HepG2 (cell line): ENCODE measurements around the gene NAMPT. TPM values are rescaled to one million over a fixed set of nuclear protein-coding genes. Genes with fewer than 3 reads are reported as not detected.

Source experiments
- ATAC-seq: fragments of 200-7000 bp; cut with Tn5 transposase; 3 replicates; pipeline ENCODE4 v1.9.1; 2020; ENCODE audit warnings: mild to moderate bottlenecking, moderate library complexity
- BruUV-seq: library from RNA; stranded (reverse); fragments of 400-500 nt; replicated peaks from 2 replicates; lab custom pipeline; 2021; lab: Mats Ljungman, UMichigan
- CTCF ChIA-PET: fragments of 300-600 bp; formaldehyde crosslinking; extraction: SDS; loops from one replicate; lab custom pipeline; 2021; ENCODE audit warnings: low total read pairs, inconsistent platforms, low intra/inter-chr PET ratio; lab: Yijun Ruan, JAX
- POLR2A ChIA-PET: fragments of 350-600 bp; sonication (Branson Sonifier 250); formaldehyde crosslinking; loops from one replicate; lab custom pipeline; 2020; ENCODE audit warnings: antibody characterized with exemption, inconsistent platforms; lab: Yijun Ruan, JAX
- DNase-seq: peaks from one replicate; pipeline ENCODE4 v3.0.0-alpha.2; 2015; ENCODE audit warnings: low spot score
- FAIRE-seq: peaks from 3 replicates; lab custom pipeline; 2011; peaks lifted over from hg19 to GRCh38; lab: Jason Lieb, UNC
- H2AFZ ChIP-seq: one replicate; pipeline ENCODE4 v1.6.1; 2011; ENCODE audit warnings: low read length, inconsistent platforms
- H3K27ac ChIP-seq: fragments of 300-600 bp; 3 replicates; pipeline ENCODE4 v1.8.0; 2011; ENCODE audit warnings: mixed run types, mild to moderate bottlenecking, mixed read lengths, low read length, inconsistent platforms; ENCODE audit not compliant: insufficient read depth; ENCODE audit errors: extremely low read length
- H3K27me3 ChIP-seq, 2 experiments: fragments of 200-600 bp in 1 of 2; 2 replicates in 1 of 2; 3 replicates in 1 of 2; pipeline versions ENCODE4 v1.6.0 to v1.8.0; 2011; ENCODE audit warnings: low read length in 2 of 2, mild to moderate bottlenecking in 2 of 2, moderate library complexity in 2 of 2, inconsistent platforms in 1 of 2; ENCODE audit not compliant: insufficient read depth in 2 of 2, control insufficient read depth in 1 of 2
- H3K36me3 ChIP-seq, 2 experiments: fragments of 200-600 bp in 1 of 2; replicated peaks in 1 of 2; 2 replicates in 1 of 2; 3 replicates in 1 of 2; pipeline versions ENCODE4 v1.5.1 to v1.8.0; 2011; ENCODE audit warnings: low read length in 2 of 2, inconsistent platforms in 1 of 2; ENCODE audit not compliant: insufficient read depth in 2 of 2, control insufficient read depth in 1 of 2
- H3K4me1 ChIP-seq: 2 replicates; pipeline ENCODE4 v1.5.1; 2012; ENCODE audit warnings: low read length, inconsistent platforms; ENCODE audit not compliant: insufficient read depth
- H3K4me2 ChIP-seq: 2 replicates; pipeline ENCODE4 v1.6.0; 2011; ENCODE audit warnings: low read depth, low read length, inconsistent platforms
- H3K4me3 ChIP-seq, 3 experiments: fragments of 200-600 bp in 1 of 3; sonication (generic), shearing (Covaris generic) in 1 of 3; replicated peaks in 1 of 3; 2 replicates each; pipeline ENCODE4 v1.5.1; 2011 to 2016; ENCODE audit warnings: low read length in 3 of 3, inconsistent platforms in 2 of 3, low read depth in 2 of 3, mild to moderate bottlenecking in 2 of 3, control low read depth in 1 of 3, mixed read lengths in 1 of 3; ENCODE audit not compliant: insufficient read depth in 1 of 3
- H3K79me2 ChIP-seq: one replicate; pipeline ENCODE4 v1.6.1; 2011; ENCODE audit warnings: low read length, inconsistent platforms; ENCODE audit not compliant: insufficient read depth
- H3K9ac ChIP-seq: 2 replicates; pipeline ENCODE4 v1.6.0; 2011; ENCODE audit warnings: mild to moderate bottlenecking, low read depth, low read length, inconsistent platforms; ENCODE audit not compliant: insufficient read depth
- H3K9me3 ChIP-seq: 2 replicates; pipeline ENCODE4 v1.5.1; 2012; ENCODE audit warnings: mild to moderate bottlenecking, low read length
- H4K20me1 ChIP-seq: 2 replicates; pipeline ENCODE4 v1.6.0; 2011; ENCODE audit warnings: inconsistent platforms, mild to moderate bottlenecking, low read length, moderate library complexity; ENCODE audit not compliant: insufficient read depth
- HDAC6 ChIP-seq: fragments of 200-600 bp; sonication (generic); IDR thresholded peaks from 2 replicates; pipeline ENCODE4 v1.7.0; 2017; ENCODE audit warnings: mild to moderate bottlenecking, antibody characterized with exemption, low read length, low read depth
- HNF4G ChIP-seq, 2 experiments: sonication (generic) in 1 of 2; formaldehyde crosslinking in 1 of 2; IDR thresholded peaks; 2 replicates each; pipeline versions ENCODE4 v1.4.0 to v1.6.1; 2011 to 2020; ENCODE audit warnings: borderline replicate concordance in 2 of 2, low read depth in 2 of 2, mild to moderate bottlenecking in 2 of 2, low read length in 1 of 2, missing genetic modification reagents in 1 of 2, moderate library complexity in 1 of 2
- IKZF4 ChIP-seq: sonication (generic); formaldehyde crosslinking; IDR thresholded peaks from 2 replicates; pipeline ENCODE4 v1.5.1; 2020; ENCODE audit warnings: borderline replicate concordance, mild to moderate bottlenecking, low read depth, missing genetic modification reagents; ENCODE audit errors: not compliant biosample characterization
- NR2C2 ChIP-seq: sonication (generic); formaldehyde crosslinking; IDR thresholded peaks from 2 replicates; pipeline ENCODE4 v1.4.0; 2020; ENCODE audit warnings: missing genetic modification reagents, mild to moderate bottlenecking, moderate library complexity, borderline replicate concordance
- PRDM15 ChIP-seq: sonication (generic); formaldehyde crosslinking; IDR thresholded peaks from 2 replicates; pipeline ENCODE4 v1.4.0; 2020; ENCODE audit warnings: missing genetic modification reagents
- RFXANK ChIP-seq: IDR thresholded peaks from 2 replicates; pipeline ENCODE4 v1.6.1; 2016
- SRSF4 ChIP-seq: fragments of 200-400 bp; formaldehyde crosslinking; IDR thresholded peaks from one replicate; pipeline ENCODE4 v1.6.1; 2018; ENCODE audit warnings: mild to moderate bottlenecking, low read depth, low read length, moderate library complexity; ENCODE audit not compliant: poor library complexity, severe bottlenecking
- ZNF136 ChIP-seq: sonication (generic); formaldehyde crosslinking; IDR thresholded peaks from 2 replicates; pipeline ENCODE4 v1.8.1; 2022; ENCODE audit warnings: low read depth, mild to moderate bottlenecking, moderate library complexity, missing genetic modification reagents
- ZNF83 ChIP-seq: sonication (generic); formaldehyde crosslinking; IDR thresholded peaks from 2 replicates; pipeline ENCODE4 v1.4.0; 2020; ENCODE audit warnings: missing genetic modification reagents, mild to moderate bottlenecking, borderline replicate concordance
- ZZZ3 ChIP-seq: sonication (generic); formaldehyde crosslinking; IDR thresholded peaks from 2 replicates; pipeline ENCODE4 v1.4.0; 2020; ENCODE audit warnings: missing genetic modification reagents, mild to moderate bottlenecking, borderline replicate concordance
- WGBS: methylation state at CpG from one replicate; pipeline ENCODE4 v1.1.6; 2017; ENCODE audit warnings: low lambda C conversion rate; 5-methylcytosine and 5-hydroxymethylcytosine counted together
- in situ Hi-C: cut with HindIII; loops from 2 replicates; pipeline ENCODE4 v1.10.0; 2017; ENCODE audit warnings: low pct_unique_long_range_greater_than_20kb; ENCODE audit not compliant: extremely low pct_ligation_motif_present
- intact Hi-C: fragments of 100-400 bp; cut with micrococcal nuclease; formaldehyde crosslinking; loops from one replicate; pipeline ENCODE4 v1.10.0; 2022; ENCODE audit not compliant: unreplicated experiment
- polyA plus RNA-seq, 8 experiments: library from polyadenylated mRNA; depleted of rRNA in 3 of 8; stranded (reverse) in 7 of 8; unstranded in 1 of 8; fragments of >200 nt; fragmentation: Illumina TruSeq in 4 of 8; extraction: Trizol in 4 of 8; gene quantifications; 2 replicates each; pipeline versions ENCODE4 v1.2.1 to v1.2.3, GENCODE V29; 2011 to 2016; ENCODE audit warnings: low read depth in 4 of 8, missing spikeins in 1 of 8, mixed read lengths in 1 of 8; ENCODE audit not compliant: insufficient read depth in 1 of 8
- total RNA-seq, 5 experiments: library from RNA; depleted of rRNA; stranded (reverse); fragments of >200 nt; fragmentation: Illumina TruSeq; extraction: Trizol; gene quantifications; 2 replicates each; pipeline ENCODE4 v1.2.3, GENCODE V29; 2016; ENCODE audit warnings: low read depth in 1 of 5
- TF ChIP-seq, protein P1 (sequence below): sonication (generic); formaldehyde crosslinking; IDR thresholded peaks from 2 replicates; pipeline ENCODE4 v1.4.0; 2020; ENCODE audit warnings: missing genetic modification reagents, borderline replicate concordance
- TF ChIP-seq, protein P2 (sequence below): sonication (generic); formaldehyde crosslinking; IDR thresholded peaks from 2 replicates; pipeline ENCODE4 v1.9.0; 2021; ENCODE audit warnings: missing genetic modification reagents, mild to moderate bottlenecking, borderline replicate concordance

NAMPT gene
- total and polyA plus RNA-seq, 2 of the 13 experiments (the other 11 are each of a cell fraction or from before 2014, with no cell fraction given), result 15.8 to 67.7 TPM

GRCh38 chr7:106291247-106291646 lies 6.5 kb upstream of the NAMPT start (continued):
- TF ChIP-seq, protein P1, sequence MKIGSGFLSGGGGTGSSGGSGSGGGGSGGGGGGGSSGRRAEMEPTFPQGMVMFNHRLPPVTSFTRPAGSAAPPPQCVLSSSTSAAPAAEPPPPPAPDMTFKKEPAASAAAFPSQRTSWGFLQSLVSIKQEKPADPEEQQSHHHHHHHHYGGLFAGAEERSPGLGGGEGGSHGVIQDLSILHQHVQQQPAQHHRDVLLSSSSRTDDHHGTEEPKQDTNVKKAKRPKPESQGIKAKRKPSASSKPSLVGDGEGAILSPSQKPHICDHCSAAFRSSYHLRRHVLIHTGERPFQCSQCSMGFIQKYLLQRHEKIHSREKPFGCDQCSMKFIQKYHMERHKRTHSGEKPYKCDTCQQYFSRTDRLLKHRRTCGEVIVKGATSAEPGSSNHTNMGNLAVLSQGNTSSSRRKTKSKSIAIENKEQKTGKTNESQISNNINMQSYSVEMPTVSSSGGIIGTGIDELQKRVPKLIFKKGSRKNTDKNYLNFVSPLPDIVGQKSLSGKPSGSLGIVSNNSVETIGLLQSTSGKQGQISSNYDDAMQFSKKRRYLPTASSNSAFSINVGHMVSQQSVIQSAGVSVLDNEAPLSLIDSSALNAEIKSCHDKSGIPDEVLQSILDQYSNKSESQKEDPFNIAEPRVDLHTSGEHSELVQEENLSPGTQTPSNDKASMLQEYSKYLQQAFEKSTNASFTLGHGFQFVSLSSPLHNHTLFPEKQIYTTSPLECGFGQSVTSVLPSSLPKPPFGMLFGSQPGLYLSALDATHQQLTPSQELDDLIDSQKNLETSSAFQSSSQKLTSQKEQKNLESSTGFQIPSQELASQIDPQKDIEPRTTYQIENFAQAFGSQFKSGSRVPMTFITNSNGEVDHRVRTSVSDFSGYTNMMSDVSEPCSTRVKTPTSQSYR, result no peak
- TF ChIP-seq IKZF4 (CRISPR knock-in tag) (no peak), SRSF4 (no peak)

DNA sequence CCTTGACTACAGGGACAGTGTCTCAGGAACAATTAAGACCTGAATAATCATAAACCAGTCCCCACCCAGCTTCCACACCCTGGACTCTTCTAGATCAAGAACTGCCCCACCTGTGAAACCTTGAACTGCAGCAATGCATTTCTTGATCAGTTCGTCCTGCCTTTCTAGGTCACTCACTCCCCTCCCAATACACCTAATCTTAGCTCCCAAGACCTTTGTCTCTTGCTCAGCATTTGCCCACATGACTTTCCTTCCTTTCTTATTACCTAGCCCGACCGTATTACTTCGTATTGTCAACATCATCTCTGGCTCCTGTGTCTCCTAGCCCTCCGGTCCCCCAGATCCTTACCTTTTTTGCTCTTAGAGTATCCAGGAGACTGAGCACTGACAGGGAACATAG lies 5.5 kb upstream of the NAMPT start:
- FAIRE-seq, result no peak
- no peak for ATAC-seq
- H3K36me3 ChIP-seq, result no peaks in the 10 kb centered on the region
- H3K27me3 ChIP-seq, result peaks cover 0 to 13% of the 10 kb centered on the region in 2 experiments; a peak in 2 of 5 replicates
- H3K4me3 ChIP-seq, result no peak overlapping the region
- H4K20me1 ChIP-seq, result no peaks in the 10 kb centered on the region
- H3K9ac ChIP-seq, result no peak overlapping the region
- peaks cover 23% of the 10 kb centered on the region for H3K4me1 ChIP-seq
- intact Hi-C loops, result no loop called here
- POLR2A ChIA-PET, result no interaction called here
- no peak for DNase-seq
- H3K4me2 ChIP-seq, result no peak overlapping the region
- H3K79me2 ChIP-seq, result no peaks in the 10 kb centered on the region
- CTCF ChIA-PET, result no interaction called here
- no peaks in the 10 kb centered on the region for H3K9me3 ChIP-seq
- H2AFZ ChIP-seq, result no peak overlapping the region
- in situ Hi-C loops, result no loop called here
- BruUV-seq, result no TSS peak
- no peak overlapping the region for H3K27ac ChIP-seq
- WGBS, result 20% methylated on average over 5 of the region's 5 CpGs
- TF ChIP-seq, protein P2, sequence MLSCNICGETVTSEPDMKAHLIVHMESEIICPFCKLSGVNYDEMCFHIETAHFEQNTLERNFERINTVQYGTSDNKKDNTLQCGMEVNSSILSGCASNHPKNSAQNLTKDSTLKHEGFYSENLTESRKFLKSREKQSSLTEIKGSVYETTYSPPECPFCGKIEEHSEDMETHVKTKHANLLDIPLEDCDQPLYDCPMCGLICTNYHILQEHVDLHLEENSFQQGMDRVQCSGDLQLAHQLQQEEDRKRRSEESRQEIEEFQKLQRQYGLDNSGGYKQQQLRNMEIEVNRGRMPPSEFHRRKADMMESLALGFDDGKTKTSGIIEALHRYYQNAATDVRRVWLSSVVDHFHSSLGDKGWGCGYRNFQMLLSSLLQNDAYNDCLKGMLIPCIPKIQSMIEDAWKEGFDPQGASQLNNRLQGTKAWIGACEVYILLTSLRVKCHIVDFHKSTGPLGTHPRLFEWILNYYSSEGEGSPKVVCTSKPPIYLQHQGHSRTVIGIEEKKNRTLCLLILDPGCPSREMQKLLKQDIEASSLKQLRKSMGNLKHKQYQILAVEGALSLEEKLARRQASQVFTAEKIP (CRISPR knock-in tag), result no peak
- TF ChIP-seq HDAC6, result no peak
- no peak for TF ChIP-seq RFXANK
- no peak for TF ChIP-seq ZNF83 (CRISPR knock-in tag)
- TF ChIP-seq ZZZ3, result no peak
- no peak for TF ChIP-seq ZNF136 (CRISPR knock-in tag)
- no peak for TF ChIP-seq PRDM15
- TF ChIP-seq HNF4G (IDR thresholded peaks at IDR 0.05; ENCODE audit: borderline replicate concordance, low read depth, low read length), result no peak
- no peak for TF ChIP-seq HNF4G (CRISPR knock-in tag; IDR thresholded peaks at IDR 0.05; ENCODE audit: borderline replicate concordance, low read depth)
- no peak for TF ChIP-seq NR2C2 (CRISPR knock-in tag)
